ENCODE data around the gene DCST1.

DCST1 gene

GRCh38 chr1:155073377-155074242 lies 40.0 kb downstream of the DCST1 start:
- no peak for DNase-seq (ENCODE audit: low spot score)

DNA sequence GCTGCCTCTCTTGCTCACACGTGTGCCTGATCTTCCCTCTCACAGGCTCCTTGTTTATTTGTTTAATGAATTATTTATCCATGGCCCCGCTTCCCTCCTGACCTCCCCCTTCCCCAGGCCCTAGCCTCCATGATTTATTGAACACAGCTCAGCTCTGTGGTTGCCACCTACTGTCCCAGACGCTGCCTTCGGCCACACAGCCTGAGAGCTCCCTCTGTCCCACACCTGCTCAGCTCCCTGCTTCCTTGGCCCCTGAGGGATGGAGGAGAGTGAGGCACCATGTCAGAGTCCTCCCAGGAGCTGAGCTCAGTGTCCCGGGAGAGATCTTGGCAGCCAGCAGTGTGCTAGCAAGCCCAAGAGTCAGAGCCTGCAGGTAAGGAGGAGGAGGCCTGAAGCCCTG lies 41.9 kb downstream of the DCST1 start:
- DNase-seq (ENCODE audit: low spot score): no peak

DNA sequence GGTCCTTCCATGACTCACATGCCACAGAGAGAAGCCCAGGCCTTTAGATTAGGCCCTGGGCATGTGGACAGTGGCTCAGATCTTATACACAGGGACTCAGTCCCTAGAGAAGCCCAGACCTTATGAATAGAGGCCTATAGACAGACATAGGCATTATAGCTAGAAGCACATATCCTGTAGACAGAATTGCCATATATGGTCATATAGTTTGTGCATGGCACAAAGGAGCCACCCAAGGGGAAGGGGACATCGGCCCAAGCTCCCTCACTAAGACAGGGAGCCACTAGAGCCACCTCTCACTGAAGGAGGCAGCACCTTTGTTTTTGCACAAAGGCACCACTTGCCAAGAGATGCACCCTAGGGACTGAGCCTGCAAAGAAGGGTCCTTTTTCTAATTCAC lies 42.7 kb downstream of the DCST1 start:
- no peak for DNase-seq (ENCODE audit: low spot score)

DNA sequence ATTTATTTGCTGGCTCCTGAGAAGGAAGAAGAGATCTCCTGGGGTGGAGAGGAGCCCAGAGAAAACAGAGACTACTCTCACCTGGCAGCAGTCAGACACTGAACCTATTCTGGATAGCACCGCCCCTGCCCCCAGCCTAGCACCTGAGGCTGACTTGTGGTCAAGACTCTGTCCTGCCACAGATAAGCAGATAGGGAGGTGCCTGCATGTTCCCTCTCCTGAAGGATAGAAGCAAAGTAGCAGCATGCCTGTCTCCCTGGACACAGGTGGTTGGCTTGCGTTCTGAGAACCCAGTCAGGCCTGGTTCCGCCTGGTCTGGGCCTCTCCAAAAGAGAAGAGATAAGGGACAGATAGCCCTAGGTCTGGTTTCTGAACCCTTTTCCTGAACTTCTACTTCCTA lies 43.7 kb downstream of the DCST1 start:
- DNase-seq (ENCODE audit: low spot score): no peak

GRCh38 chr1:155077758-155078445 lies 44.3 kb downstream of the DCST1 start:
- DNase-seq (ENCODE audit: low spot score): no peak

DNA sequence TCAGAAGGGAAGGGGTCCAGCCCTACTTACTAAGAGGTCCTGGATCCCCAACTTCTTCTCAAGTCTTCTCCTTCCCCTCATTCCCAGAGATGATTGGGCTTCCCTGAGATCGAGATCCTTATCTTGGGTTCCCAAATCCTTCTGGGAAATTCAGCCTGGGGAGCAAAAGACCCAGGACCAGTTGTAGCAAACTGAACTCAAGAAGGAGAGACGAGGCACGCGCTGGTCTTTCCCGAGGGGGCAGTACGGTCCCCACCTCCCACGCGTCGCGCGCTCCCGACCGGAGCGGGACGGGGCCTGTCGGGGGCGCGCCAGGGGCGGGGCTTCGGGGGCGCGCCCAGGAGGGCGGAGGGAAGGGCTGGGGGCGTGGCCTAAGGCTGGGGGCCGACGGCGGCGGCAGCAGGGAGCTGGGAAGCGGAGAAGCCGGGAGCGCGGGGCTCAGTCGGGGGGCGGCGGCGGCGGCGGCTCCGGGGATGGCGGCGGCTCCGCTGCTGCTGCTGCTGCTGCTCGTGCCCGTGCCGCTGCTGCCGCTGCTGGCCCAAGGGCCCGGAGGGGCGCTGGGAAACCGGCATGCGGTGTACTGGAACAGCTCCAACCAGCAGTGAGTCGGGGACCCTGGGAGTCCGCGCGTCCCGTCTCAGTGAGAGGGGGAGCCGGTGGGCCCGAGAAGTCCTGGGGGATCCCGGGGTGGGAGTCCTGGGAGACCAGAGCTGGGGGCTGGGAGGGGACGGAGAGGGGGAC lies 45.0 kb downstream of the DCST1 start, which contains the start of gene EFNA3:
Gene EFNA3 (plus strand): TSS at position 369 of the 741 bp plus-strand sequence. CDS start 105 bp downstream, at position 474.
- DNase-seq (ENCODE audit: low spot score): peak; percentile 49

GRCh38 chr1:155079210-155079486 lies 45.5 kb downstream of the DCST1 start:
- no peak for DNase-seq (ENCODE audit: low spot score)

- DNase-seq (ENCODE audit: low spot score): no peak
Measured at GRCh38 chr1:155079487-155080311, 46.1 kb downstream of the DCST1 start.

GRCh38 chr1:155080312-155081228 lies 46.9 kb downstream of the DCST1 start:
- no peak for DNase-seq (ENCODE audit: low spot score)

DNA sequence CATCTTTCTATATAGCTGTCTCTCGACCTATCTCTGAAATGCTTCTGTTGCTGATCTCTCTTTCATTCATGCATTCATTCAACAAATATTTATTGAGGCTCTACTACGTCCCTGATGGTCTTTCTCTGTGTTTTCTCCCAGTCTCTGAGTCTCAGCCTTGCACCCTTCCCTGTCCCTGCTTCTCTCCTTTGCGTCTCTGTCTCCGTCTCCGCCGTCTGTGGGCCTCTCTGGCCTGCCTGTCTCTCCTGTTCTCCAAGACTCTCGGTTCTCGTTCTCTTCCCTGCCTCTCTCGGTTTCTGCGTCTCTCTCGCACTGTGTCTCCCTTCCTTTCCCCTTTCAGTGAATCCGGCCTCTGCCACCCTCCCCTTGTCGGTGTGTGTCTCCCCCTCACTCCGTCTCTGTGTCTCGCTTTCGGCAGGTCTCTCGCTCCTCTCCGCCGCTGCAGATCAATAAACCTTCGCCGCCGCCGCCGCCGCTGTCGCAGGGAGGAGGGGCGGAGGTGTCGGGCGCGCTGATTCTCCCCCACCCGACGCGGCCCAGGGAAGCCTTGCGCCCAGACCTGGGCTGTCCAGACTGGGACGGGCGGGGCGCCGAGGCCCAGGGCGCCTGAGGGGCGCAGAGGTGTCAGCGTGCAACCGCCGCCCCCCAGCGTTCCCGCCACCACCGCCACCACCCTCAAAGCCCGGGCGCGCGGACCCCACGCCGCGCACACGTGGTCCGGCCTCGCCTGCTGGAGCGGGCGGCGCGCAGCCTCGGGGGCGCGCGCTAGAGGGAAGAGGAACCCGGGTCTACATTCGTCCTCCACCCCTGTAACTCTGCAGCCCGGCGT lies 48.1 kb downstream of the DCST1 start:
- no peak for DNase-seq (ENCODE audit: low spot score)

DNA sequence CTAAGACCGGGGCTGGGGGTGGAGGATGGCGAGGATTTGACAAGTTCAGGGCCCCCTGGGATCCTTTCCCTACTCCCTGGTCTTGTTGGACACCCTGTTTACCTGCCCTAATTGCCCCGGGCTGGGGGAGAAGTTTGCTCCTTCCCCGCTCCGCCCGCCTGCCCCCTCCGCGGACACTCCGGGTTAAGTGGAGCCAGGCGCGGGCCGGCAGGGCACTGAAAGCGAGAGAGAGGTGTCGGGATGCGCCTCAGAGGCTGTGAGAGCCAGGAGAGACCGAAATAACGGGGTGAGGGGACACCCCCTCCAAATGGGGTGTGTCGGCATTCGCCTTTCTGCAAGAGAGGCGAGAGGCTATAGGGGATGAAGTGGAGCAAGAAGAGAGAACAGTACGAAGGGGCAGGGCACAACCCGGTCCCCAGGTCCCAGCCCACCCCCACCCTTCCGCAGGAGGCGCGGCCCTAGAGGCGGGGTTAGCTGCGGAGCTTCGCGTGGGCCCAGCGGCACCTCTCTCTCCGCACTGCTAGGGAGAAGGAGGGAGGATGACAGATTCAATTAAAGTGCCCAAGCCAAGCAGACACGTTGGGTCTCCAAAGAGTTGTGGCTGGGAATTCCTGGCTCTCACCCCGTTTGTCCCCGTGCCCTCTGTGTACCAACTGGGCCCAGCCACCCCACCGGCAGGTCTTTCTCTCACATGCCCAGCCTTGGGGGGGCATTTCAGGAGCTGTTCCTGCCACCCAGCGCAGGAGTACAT lies 48.9 kb downstream of the DCST1 start:
- no peak for DNase-seq (ENCODE audit: low spot score)

GRCh38 chr1:155083052-155083541 lies 49.5 kb downstream of the DCST1 start:
- no peak for DNase-seq (ENCODE audit: low spot score)

GRCh38 chr1:155083865-155084721 lies 50.5 kb downstream of the DCST1 start:
- no peak for DNase-seq (ENCODE audit: low spot score)

DNA sequence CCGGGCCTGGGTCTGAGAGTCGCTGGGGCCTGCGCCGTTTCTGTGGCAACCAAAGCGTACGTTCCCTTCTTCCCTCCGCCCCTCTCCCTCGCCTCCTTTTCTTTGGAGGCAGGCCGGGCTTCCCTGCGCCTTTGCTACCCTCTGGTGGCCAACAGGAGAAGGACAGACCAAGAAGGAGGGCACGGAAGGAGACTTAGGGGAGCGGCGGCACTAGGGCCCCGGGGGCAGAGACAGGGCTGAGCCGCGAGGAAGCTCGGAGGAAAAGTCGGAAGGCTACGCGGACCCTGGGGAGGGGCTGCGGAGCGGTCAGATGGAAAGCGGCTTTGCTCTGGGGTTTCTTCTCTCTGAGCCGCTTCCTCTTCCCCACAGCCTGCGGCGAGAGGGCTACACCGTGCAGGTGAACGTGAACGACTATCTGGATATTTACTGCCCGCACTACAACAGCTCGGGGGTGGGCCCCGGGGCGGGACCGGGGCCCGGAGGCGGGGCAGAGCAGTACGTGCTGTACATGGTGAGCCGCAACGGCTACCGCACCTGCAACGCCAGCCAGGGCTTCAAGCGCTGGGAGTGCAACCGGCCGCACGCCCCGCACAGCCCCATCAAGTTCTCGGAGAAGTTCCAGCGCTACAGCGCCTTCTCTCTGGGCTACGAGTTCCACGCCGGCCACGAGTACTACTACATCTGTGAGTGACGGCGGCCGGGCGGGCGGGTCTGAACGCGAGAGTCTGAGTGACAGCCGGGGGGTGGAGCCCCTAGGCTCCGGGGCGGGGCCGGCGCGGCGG lies 51.3 kb downstream of the DCST1 start:
- DNase-seq (ENCODE audit: low spot score): peak; percentile 92

- DNase-seq (ENCODE audit: low spot score): peak; percentile 80
Measured at GRCh38 chr1:155085504-155086127, 52.0 kb downstream of the DCST1 start.

DNA sequence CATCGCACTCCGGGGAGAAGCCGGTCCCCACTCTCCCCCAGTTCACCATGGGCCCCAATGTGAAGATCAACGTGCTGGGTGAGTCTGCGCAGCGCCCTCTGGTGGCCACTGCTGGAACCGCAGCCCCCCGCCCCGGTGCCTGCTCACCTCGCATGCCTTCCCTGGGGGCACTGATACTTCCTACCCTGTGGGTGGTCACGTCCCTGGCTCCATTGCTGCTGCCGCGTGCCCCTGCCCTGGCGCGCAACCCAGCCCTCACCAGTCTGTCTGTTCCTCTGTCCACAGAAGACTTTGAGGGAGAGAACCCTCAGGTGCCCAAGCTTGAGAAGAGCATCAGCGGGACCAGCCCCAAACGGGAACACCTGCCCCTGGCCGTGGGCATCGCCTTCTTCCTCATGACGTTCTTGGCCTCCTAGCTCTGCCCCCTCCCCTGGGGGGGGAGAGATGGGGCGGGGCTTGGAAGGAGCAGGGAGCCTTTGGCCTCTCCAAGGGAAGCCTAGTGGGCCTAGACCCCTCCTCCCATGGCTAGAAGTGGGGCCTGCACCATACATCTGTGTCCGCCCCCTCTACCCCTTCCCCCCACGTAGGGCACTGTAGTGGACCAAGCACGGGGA lies 52.6 kb downstream of the DCST1 start:
- peak; percentile 74 for DNase-seq (ENCODE audit: low spot score)

All from CD4-positive, alpha-beta T cell treated with Interleukin-15 for 4 hours (primary cell).